SK-N-SH (cell line): Measurements from ENCODE around the gene LRP1. TPM values are rescaled to one million over a fixed set of nuclear protein-coding genes. Genes with fewer than 3 reads are reported as not detected.

Experiments used
- CTCF ChIA-PET: fragments of 300-600, 350-600 bp; formaldehyde crosslinking; extraction: SDS; loops from one replicate; lab custom pipeline; 2021; lab: Yijun Ruan, JAX
- POLR2A ChIA-PET: fragments of 350-600 bp; sonication (Branson Sonifier 250); formaldehyde crosslinking; extraction: SDS; loops from one replicate; lab custom pipeline; 2020; ENCODE audit warnings: antibody characterized with exemption, inconsistent platforms; lab: Yijun Ruan, JAX
- DNase-seq: peaks from one replicate; pipeline ENCODE4 v3.0.0; 2012
- H2AFZ ChIP-seq: fragments of 200-600 bp; sonication (generic); 2 replicates; pipeline ENCODE4 v1.8.1; 2016; ENCODE audit warnings: antibody characterized with exemption, mild to moderate bottlenecking, low read depth
- H3F3A ChIP-seq: fragments of 200-600 bp; sonication (generic); replicated peaks from 2 replicates; pipeline ENCODE3; 2016; ENCODE audit warnings: antibody characterized with exemption, mild to moderate bottlenecking; ENCODE audit not compliant: insufficient read depth
- H3K27ac ChIP-seq, 2 experiments: fragments of 200-500 bp in 1 of 2; fragments of 200-600 bp in 1 of 2; sonication (Bioruptor generic) in 1 of 2; sonication (generic), shearing (Covaris generic) in 1 of 2; 2 replicates each; pipeline versions ENCODE4 v1.5.1 to v1.6.1; 2014 to 2016; ENCODE audit warnings: low read depth in 2 of 2, inconsistent platforms in 1 of 2, low read length in 1 of 2, mild to moderate bottlenecking in 1 of 2, mixed read lengths in 1 of 2
- H3K27me3 ChIP-seq: fragments of 200-600 bp; sonication (generic), shearing (Covaris generic); 2 replicates; pipeline ENCODE4 v1.6.1; 2016; ENCODE audit warnings: mixed run types; ENCODE audit not compliant: insufficient read depth
- H3K36me3 ChIP-seq, 2 experiments: fragments of 200-500 bp in 1 of 2; fragments of 200-600 bp in 1 of 2; sonication (Bioruptor generic) in 1 of 2; sonication (generic) in 1 of 2; replicated peaks in 1 of 2; 2 replicates each; pipeline versions ENCODE3 to v1.5.1; 2014 to 2016; ENCODE audit warnings: low read length in 1 of 2, mild to moderate bottlenecking in 1 of 2; ENCODE audit not compliant: insufficient read depth in 2 of 2, control insufficient read depth in 1 of 2
- H3K4me1 ChIP-seq, 2 experiments: fragments of 200-500 bp in 1 of 2; fragments of 200-600 bp in 1 of 2; sonication (Bioruptor generic) in 1 of 2; sonication (generic), shearing (Covaris generic) in 1 of 2; 2 replicates each; pipeline versions ENCODE4 v1.5.1 to v1.6.1; 2014 to 2016; ENCODE audit warnings: low read depth in 1 of 2, low read length in 1 of 2, mixed run types in 1 of 2; ENCODE audit not compliant: insufficient read depth in 2 of 2, control insufficient read depth in 1 of 2
- H3K4me2 ChIP-seq: fragments of 200-600 bp; sonication (generic), shearing (Covaris generic); 2 replicates; pipeline ENCODE4 v1.6.1; 2017; ENCODE audit warnings: mixed run types
- H3K4me3 ChIP-seq, 2 experiments: fragments of 200-500 bp in 1 of 2; fragments of 200-600 bp in 1 of 2; sonication (Bioruptor generic) in 1 of 2; sonication (generic), shearing (Covaris generic) in 1 of 2; 2 replicates each; pipeline versions ENCODE4 v1.5.1 to v1.8.1; 2014 to 2016; ENCODE audit warnings: low read depth in 2 of 2, inconsistent platforms in 1 of 2, low read length in 1 of 2, mild to moderate bottlenecking in 1 of 2, mixed read lengths in 1 of 2, moderate library complexity in 1 of 2
- H3K79me2 ChIP-seq: fragments of 200-600 bp; sonication (generic); 2 replicates; pipeline ENCODE4 v1.8.1; 2017; ENCODE audit warnings: mild to moderate bottlenecking; ENCODE audit not compliant: insufficient read depth
- H3K9ac ChIP-seq: fragments of 200-600 bp; sonication (generic); 2 replicates; pipeline ENCODE4 v1.6.1; 2017; ENCODE audit warnings: mixed run types
- H3K9me2 ChIP-seq: fragments of 200-600 bp; sonication (generic); 2 replicates; pipeline ENCODE4 v1.6.1; 2017; ENCODE audit warnings: mixed run types
- H3K9me3 ChIP-seq: fragments of 200-600 bp; sonication (generic); 2 replicates; pipeline ENCODE4 v1.6.1; 2017; ENCODE audit warnings: mixed run types, mild to moderate bottlenecking, moderate library complexity
- H4K20me1 ChIP-seq: fragments of 200-600 bp; sonication (generic); 2 replicates; pipeline ENCODE4 v1.6.1; 2017; ENCODE audit warnings: mild to moderate bottlenecking, mixed run types; ENCODE audit not compliant: insufficient read depth
- CHD2 ChIP-seq: fragments of 150-350 bp; IDR thresholded peaks from 2 replicates; pipeline ENCODE4 v1.6.1; 2018; ENCODE audit warnings: low read length; ENCODE audit not compliant: partially characterized antibody
- CTCF ChIP-seq: fragments of 200-600 bp; sonication (generic); IDR thresholded peaks from 2 replicates; pipeline ENCODE4 v1.6.1; 2017; ENCODE audit warnings: antibody characterized with exemption, mild to moderate bottlenecking, moderate library complexity
- ELF1 ChIP-seq: IDR thresholded peaks from 2 replicates; pipeline ENCODE4 v1.4.0; 2012
- FOXM1 ChIP-seq: IDR thresholded peaks from 2 replicates; pipeline ENCODE4 v1.4.0; 2012; ENCODE audit warnings: low read depth, mild to moderate bottlenecking
- IRF3 ChIP-seq: fragments of 150-350 bp; IDR thresholded peaks from 2 replicates; pipeline ENCODE4 v1.6.1; 2016; ENCODE audit warnings: mild to moderate bottlenecking, low read depth, low read length
- JUND ChIP-seq: IDR thresholded peaks from 2 replicates; pipeline ENCODE4 v1.4.0; 2012
- NRF1 ChIP-seq: IDR thresholded peaks from 2 replicates; pipeline ENCODE4 v1.6.1; 2012; ENCODE audit warnings: low read depth, mild to moderate bottlenecking, low read length
- PBX3 ChIP-seq: IDR thresholded peaks from 2 replicates; pipeline ENCODE4; 2012
- POLR2AphosphoS5 ChIP-seq: IDR thresholded peaks from 2 replicates; pipeline ENCODE4 v1.6.1; 2012; ENCODE audit warnings: low read depth, low read length
- RCOR1 ChIP-seq: fragments of 150-350 bp; IDR thresholded peaks from 2 replicates; pipeline ENCODE4 v1.6.1; 2017; ENCODE audit warnings: antibody characterized with exemption, low read length
- REST ChIP-seq: IDR thresholded peaks from 2 replicates; pipeline ENCODE4 v1.6.1; 2012; ENCODE audit warnings: mild to moderate bottlenecking, low read depth, low read length, moderate library complexity
- RFX5 ChIP-seq: IDR thresholded peaks from 2 replicates; pipeline ENCODE4 v1.6.1; 2012; ENCODE audit warnings: mild to moderate bottlenecking, improper control_type of control experiment, low read length
- SMC3 ChIP-seq: IDR thresholded peaks from 2 replicates; pipeline ENCODE4 v1.6.1; 2012; ENCODE audit warnings: low read depth, low read length, improper control_type of control experiment
- TAF1 ChIP-seq: IDR thresholded peaks from 2 replicates; pipeline ENCODE4 v1.6.1; 2012; ENCODE audit warnings: low read depth, mild to moderate bottlenecking, low read length, moderate library complexity, borderline replicate concordance
- TCF12 ChIP-seq: IDR thresholded peaks from 2 replicates; pipeline ENCODE4 v1.4.0; 2012
- USF1 ChIP-seq: IDR thresholded peaks from 2 replicates; pipeline ENCODE4 v1.4.0; 2012; ENCODE audit warnings: low read depth, borderline replicate concordance
- USF2 ChIP-seq: fragments of 150-350 bp; IDR thresholded peaks from 2 replicates; pipeline ENCODE4 v1.6.1; 2017; ENCODE audit warnings: antibody characterized with exemption, low read length, low read depth, borderline replicate concordance
- ZBTB33 ChIP-seq: IDR thresholded peaks from 2 replicates; pipeline ENCODE4 v1.4.0; 2012; ENCODE audit warnings: low read depth, borderline replicate concordance
- WGBS: methylation state at CpG from one replicate; pipeline ENCODE4 v1.1.6; 2017; ENCODE audit warnings: low lambda C conversion rate; 5-methylcytosine and 5-hydroxymethylcytosine counted together
- polyA plus RNA-seq, 3 experiments: library from polyadenylated mRNA; depleted of rRNA; stranded (reverse); fragments of >200 nt; gene quantifications; 2 replicates each; pipeline ENCODE4 v1.2.3, GENCODE V29; 2012

The LRP1 gene
- polyA plus RNA-seq, 1 of the 3 experiments (the other 2 are of a cell fraction), result 55.0 TPM

- CTCF ChIA-PET, result interaction anchor here (0.9 to 23.5 kb wide), 7 partner anchors 49 to 117 kb away, joined by 3 to 643 read pairs (median 9); partner anchors contain the start of gene ZBTB39
- no CpG with 5 or more reads among the region's 1 CpG for WGBS
Observed at GRCh38 chr12:57118711-57119271, 9.5 kb upstream of the LRP1 start.

More at GRCh38 chr12:57118711-57119271, 9.5 kb upstream of the LRP1 start:
- TF ChIP-seq CHD2, result no peak
- no peak for TF ChIP-seq REST
- no peak for TF ChIP-seq JUND
- no peak; the same call in 1 of the 2 replicates for TF ChIP-seq PBX3
- no peak for TF ChIP-seq TAF1
- TF ChIP-seq IRF3, result no peak
- TF ChIP-seq USF1, result no peak
- no peak for TF ChIP-seq NRF1
- no peak for TF ChIP-seq RCOR1
- TF ChIP-seq ELF1, result no peak
- no peak for TF ChIP-seq SMC3
- no peak for TF ChIP-seq TCF12
- TF ChIP-seq POLR2AphosphoS5, result no peak
- no peak for TF ChIP-seq USF2
- TF ChIP-seq RFX5, result no peak
- no peak for TF ChIP-seq CTCF
- TF ChIP-seq ZBTB33, result no peak
- no peak for TF ChIP-seq FOXM1
- H3K4me3 ChIP-seq, result no peak overlapping the region
- no peaks in the 10 kb centered on the region for H4K20me1 ChIP-seq
- H3K36me3 ChIP-seq, result no peaks in the 10 kb centered on the region
- no peaks in the 10 kb centered on the region for H3K4me1 ChIP-seq
- no peaks in the 10 kb centered on the region for H3F3A ChIP-seq
- POLR2A ChIA-PET, result no interaction called here
- no peak overlapping the region for H3K27ac ChIP-seq
- H3K4me2 ChIP-seq, result no peak overlapping the region
- no peaks in the 10 kb centered on the region for H3K79me2 ChIP-seq
- DNase-seq, result no peak
- no peak overlapping the region for H3K9ac ChIP-seq
- H2AFZ ChIP-seq, result no peak overlapping the region
- H3K9me2 ChIP-seq, result no peaks in the 10 kb centered on the region
- H3K27me3 ChIP-seq, result no peaks in the 10 kb centered on the region
- no peaks in the 10 kb centered on the region for H3K9me3 ChIP-seq
